WERI-Rb-1 (cell line): Measurements from ENCODE around the gene CAMK2N1.

Source experiments
- DNase-seq: peaks from one replicate; pipeline ENCODE4 v3.0.0-alpha.2; 2020
- H3K27ac ChIP-seq: fragments of 250-450 bp; sonication (Bioruptor Pico); 2 replicates; pipeline ENCODE4 v1.5.1; 2020; ENCODE audit warnings: mild to moderate bottlenecking, moderate library complexity
- H3K27me3 ChIP-seq: fragments of 250-450 bp; sonication (Bioruptor Pico); 2 replicates; pipeline ENCODE4 v1.5.1; 2021; ENCODE audit warnings: mild to moderate bottlenecking, low read depth, moderate library complexity; ENCODE audit not compliant: insufficient read depth, severe bottlenecking
- H3K36me3 ChIP-seq: fragments of 250-450 bp; sonication (Bioruptor Pico); 2 replicates; pipeline ENCODE4 v1.5.1; 2020; ENCODE audit warnings: mild to moderate bottlenecking, moderate library complexity
- H3K4me3 ChIP-seq: 2 replicates; pipeline ENCODE4 v1.5.1; 2011; ENCODE audit warnings: low read depth, mild to moderate bottlenecking, control low read depth, low read length
- H3K9me3 ChIP-seq: fragments of 250-450 bp; sonication (Bioruptor Pico); 2 replicates; pipeline ENCODE4 v1.5.1; 2021; ENCODE audit warnings: mild to moderate bottlenecking, moderate library complexity; ENCODE audit not compliant: severe bottlenecking
- TF ChIP-seq, protein P1 (sequence below): IDR thresholded peaks from 2 replicates; pipeline ENCODE4 v1.5.1; 2011; ENCODE audit warnings: low read depth, mild to moderate bottlenecking, control low read depth, inconsistent platforms, low read length

The CAMK2N1 gene

DNA sequence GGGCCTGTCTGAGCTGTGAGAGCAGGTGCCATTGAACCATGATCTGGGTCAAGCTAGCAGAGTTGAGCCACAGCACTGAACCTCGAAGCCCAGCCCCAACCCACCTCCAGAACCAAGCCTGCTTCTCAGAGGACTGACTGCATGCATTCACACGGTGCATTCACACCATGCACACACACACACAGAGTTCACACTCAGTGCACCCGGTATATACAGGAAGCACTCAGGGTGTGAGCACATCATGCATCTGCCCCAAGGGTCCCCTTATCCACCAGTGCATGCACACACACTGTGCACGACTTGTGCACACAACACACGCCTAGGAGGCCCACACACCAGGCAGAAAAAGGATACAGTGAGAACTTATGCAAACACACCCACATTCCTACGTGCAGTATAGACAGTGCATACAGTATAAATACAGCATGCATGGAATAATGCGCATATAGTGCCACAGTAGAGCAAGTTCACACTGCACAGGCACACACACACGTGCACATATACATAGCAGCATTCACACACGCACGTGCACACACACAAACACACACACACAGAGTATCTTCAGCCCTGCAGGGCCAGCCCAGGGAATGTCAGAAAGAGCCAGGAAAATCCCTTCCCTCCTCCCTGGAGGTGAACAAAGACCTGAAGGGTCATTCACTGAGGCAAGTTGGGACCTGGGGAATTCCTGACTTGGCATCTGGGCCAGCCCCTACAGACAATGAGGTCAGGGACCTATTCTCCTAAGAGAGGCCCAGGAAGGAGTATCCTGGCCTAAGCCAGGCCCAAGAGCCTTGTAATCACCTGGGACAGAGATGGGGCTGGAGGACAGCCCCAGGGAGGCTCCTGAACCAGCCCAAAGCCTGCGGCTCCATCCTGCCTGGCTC lies 42.1 kb downstream of the CAMK2N1 start:
- TF ChIP-seq, protein P1, sequence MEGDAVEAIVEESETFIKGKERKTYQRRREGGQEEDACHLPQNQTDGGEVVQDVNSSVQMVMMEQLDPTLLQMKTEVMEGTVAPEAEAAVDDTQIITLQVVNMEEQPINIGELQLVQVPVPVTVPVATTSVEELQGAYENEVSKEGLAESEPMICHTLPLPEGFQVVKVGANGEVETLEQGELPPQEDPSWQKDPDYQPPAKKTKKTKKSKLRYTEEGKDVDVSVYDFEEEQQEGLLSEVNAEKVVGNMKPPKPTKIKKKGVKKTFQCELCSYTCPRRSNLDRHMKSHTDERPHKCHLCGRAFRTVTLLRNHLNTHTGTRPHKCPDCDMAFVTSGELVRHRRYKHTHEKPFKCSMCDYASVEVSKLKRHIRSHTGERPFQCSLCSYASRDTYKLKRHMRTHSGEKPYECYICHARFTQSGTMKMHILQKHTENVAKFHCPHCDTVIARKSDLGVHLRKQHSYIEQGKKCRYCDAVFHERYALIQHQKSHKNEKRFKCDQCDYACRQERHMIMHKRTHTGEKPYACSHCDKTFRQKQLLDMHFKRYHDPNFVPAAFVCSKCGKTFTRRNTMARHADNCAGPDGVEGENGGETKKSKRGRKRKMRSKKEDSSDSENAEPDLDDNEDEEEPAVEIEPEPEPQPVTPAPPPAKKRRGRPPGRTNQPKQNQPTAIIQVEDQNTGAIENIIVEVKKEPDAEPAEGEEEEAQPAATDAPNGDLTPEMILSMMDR, result no peak
- no peaks in the 10 kb centered on the region for H3K36me3 ChIP-seq
- H3K4me3 ChIP-seq, result no peak overlapping the region
- no peaks in the 10 kb centered on the region for H3K9me3 ChIP-seq
- no peak overlapping the region for H3K27ac ChIP-seq
- H3K27me3 ChIP-seq, result no peaks in the 10 kb centered on the region
- no peak for DNase-seq

DNA sequence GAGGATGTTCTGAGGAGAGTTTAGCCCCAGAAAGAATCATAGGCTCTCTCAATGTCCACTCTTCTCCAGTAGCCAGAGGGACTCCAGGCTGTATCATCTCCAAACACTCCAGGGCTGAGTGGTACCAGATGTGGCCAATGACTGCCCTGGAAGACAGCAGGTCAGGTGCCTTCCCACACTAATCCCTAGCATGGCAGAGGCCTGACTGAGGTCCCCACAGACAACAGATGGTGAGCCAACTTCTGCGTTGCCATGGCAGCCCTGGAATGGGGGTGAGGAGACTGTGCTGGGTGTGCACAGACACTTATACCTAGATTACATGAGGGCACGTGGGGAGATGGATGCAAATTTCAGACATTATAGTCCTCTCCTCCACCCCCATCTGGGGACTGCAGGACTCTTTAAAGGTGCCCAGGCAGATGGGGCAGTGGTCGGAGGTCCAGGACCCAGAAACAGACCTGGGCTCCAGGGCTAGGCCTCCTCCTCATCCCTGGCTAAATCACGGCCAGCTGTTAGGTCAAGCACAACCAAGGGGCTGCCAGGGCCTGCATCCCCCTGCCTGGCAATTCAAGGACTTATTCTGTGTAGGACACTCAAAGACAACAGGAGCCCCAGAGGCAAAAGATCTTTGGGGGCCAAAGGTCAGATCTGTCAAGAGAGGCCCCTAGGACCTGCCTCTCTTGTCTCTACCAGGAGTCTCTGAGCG lies 42.9 kb downstream of the CAMK2N1 start:
- peak; percentile 68 for DNase-seq
- Histone ChIP-seq H3K36me3 (no peaks in the 10 kb centered on the region), H3K4me3 (no peak overlapping the region), H3K27me3 (no peaks in the 10 kb centered on the region), H3K27ac (no peak overlapping the region), H3K9me3 (no peaks in the 10 kb centered on the region)
- TF ChIP-seq, protein P1, result no peak

DNA sequence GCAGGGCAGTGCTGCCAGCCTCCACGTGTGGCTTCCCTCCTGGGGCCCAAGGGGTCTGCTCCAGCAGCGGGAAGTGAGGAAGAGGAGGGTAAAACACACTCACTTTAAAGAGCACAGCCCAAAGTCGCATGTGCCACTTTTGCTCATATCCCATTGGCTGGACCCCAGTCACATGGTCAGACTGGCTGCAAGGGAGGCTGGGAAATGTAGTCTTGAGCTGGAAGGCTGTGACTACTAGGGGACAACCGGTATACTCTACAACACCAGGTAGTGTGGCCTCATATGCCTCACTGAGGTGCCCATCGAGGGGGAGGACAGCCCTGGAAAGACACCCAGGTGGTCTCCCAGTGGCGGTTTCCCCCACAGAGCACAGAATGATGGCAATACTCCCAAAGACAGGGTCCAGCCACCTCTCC lies 45.2 kb downstream of the CAMK2N1 start:
- DNase-seq, result peak; percentile 61
- no peaks in the 10 kb centered on the region for H3K27me3 ChIP-seq

DNA sequence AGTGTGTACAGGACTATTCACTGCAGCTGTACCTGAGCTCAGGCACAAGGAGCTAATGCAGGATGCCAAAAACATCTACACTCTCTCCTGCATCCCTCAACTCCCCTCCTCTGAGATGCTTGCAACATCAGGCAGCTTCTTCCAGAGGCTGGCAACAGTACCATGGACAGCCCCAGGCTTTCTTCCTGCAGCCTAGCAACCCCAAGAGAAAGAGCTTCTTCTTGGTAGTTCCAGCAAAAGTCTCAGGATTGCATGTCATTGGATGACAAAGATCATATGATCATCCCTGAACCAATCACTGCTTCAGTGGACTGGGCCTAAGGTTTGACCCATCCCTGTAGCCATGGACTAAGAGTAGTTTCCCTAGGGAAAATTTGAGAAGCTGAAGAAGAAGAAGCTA lies 46.7 kb downstream of the CAMK2N1 start:
- no peaks in the 10 kb centered on the region for H3K36me3 ChIP-seq
- H3K27ac ChIP-seq, result no peak overlapping the region
- H3K27me3 ChIP-seq, result no peaks in the 10 kb centered on the region
- H3K9me3 ChIP-seq, result no peaks in the 10 kb centered on the region
- TF ChIP-seq, protein P1, result no peak
- no peak for DNase-seq
- H3K4me3 ChIP-seq, result no peak overlapping the region

More for the DNA sequence above, 45.2 kb downstream of the CAMK2N1 start:
- TF ChIP-seq, protein P1, result no peak
- Histone ChIP-seq H3K36me3 (no peaks in the 10 kb centered on the region), H3K4me3 (no peak overlapping the region), H3K9me3 (no peaks in the 10 kb centered on the region), H3K27ac (no peak overlapping the region)

DNA sequence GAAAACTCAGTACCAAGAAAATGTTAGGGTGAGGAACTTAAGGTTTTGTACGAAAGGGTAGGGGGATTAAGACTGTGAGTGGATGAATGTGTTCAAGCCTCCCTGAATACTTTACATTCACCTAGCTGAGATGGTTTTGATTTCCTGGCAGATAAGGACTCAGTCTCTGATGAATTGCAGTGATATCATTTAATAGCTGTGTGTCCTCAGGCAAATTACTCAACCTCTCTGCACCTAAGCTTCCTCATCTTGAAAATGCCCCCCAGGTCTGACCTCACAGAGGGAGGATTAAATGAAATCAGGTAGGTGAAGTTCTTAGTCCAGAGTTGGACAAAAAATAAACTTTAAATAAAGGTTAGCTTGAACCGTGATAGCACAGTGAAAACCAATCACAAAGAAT lies 48.4 kb downstream of the CAMK2N1 start:
- no peak for DNase-seq
- Histone ChIP-seq H3K36me3 (no peaks in the 10 kb centered on the region), H3K9me3 (no peaks in the 10 kb centered on the region), H3K27me3 (no peaks in the 10 kb centered on the region), H3K4me3 (no peak overlapping the region), H3K27ac (no peak overlapping the region)
- TF ChIP-seq, protein P1, result no peak
